HG03039 (cell line): ENCODE measurements around the gene THAP4.

Source experiments
- ATAC-seq: cut with Tn5 transposase; IDR thresholded peaks from one replicate; pipeline ENCODE4 v1.9.1; 2021; ENCODE audit warnings: mild to moderate bottlenecking, moderate library complexity; ENCODE audit not compliant: unreplicated experiment

Gene THAP4

GRCh38 chr2:241551998-241552737 is 84.8 kb downstream of the THAP4 start:
- ATAC-seq = no peak

DNA sequence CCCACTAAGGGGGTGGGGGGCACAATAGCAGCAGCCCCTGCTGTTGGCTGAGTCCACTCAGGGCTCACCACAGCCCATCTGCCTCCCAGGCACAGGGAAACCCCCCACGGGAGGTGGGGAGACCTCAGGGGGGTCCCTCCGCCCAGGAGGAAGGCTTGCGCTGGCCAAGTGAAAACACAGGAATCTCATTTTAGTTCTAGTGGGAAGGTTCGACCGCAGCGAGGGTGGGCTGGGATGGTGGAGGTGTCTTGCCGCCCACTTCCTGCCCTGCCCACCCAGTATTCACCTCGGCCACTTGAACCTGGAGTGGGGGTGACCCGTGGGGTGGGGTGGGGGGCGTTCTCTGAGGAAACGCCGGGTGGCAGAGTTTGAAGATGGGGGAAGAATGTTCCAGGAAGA is 85.4 kb downstream of the THAP4 start:
- ATAC-seq = no peak

DNA sequence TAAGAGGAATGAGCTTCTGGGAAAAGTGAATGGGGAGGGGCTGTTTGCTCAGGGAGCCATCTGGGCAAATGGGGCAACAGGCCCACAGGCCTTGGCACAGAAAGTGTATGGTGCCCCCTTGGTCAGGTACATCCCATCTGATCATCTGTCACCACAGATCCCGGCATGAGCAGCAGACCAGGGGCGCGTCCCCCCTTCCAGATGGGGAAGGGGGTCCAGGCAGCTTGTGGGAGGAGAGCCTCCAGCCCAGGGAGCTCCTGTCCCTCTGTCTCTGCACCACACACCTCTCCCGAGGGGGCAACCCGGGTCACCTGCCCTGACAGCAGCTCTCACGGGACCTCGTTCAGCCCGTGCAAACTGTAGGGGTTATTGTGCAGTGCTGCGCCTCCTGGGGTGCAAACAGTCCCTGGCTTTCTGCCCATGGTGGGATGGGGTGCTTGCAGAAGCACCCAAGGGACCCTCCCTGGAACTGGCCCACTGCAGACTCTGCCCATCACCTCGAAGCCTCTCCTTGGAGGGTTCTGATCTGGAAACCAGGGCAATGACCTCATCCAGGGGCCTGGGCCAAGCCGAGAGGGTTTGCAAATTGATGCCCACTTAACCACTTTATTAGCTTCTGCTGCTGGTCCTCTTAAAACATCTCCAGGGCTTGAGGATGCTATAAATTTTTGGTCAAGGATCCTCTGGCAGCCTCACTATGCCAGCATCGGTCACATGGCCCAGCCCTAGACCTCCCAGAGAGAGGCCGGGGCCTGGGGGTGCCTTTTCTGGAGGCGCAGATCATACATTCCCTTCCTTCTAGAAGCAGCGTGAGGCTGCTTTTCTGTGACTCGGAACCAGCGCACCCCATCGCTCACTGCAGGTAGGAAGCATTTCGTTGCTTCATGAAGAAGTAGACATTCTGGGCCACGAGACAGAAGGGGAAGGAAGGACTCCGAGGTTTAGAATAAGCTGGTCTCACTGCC is 86.1 kb downstream of the THAP4 start:
- ATAC-seq = no peak

GRCh38 chr2:241548451-241548835 is 88.5 kb downstream of the THAP4 start:
- no peak for ATAC-seq

- ATAC-seq = no peak
These were observed 89.0 kb downstream of the THAP4 start for GRCh38 chr2:241547781-241548450.

DNA sequence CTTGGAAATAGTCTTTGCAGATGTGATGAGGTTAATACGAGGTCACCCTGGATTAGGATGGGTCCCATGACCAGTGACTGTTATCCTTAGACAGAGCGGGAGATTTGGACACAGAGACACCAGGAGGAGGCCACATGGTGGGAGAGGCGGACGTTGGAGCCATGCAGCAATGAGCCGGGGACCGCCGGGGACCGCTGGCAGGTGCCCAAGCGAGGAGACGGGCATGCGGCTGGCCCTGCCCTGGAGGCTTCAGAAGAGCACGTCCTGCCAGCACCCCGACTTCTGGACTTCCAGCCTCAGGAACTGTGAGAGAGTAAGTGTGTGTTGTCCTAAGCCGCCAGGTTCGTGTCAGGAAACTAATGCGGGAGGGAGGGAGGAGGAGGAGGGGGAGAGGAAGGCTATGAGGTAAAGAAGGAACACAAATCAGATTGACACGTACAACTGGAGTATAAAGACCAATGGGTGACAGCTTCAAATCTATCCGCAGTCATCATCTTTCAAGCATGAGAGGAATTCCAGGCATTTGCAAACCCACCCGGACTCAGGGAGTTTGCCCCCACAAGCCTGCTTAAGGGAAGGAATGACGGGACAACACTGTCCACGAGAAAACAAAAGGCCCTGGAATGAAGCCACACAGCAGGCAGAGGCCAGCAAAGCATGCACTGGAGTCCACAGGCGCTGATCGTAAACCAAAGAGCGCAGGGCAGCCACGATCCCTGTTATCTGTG is 90.0 kb downstream of the THAP4 start:
- no peak for ATAC-seq

DNA sequence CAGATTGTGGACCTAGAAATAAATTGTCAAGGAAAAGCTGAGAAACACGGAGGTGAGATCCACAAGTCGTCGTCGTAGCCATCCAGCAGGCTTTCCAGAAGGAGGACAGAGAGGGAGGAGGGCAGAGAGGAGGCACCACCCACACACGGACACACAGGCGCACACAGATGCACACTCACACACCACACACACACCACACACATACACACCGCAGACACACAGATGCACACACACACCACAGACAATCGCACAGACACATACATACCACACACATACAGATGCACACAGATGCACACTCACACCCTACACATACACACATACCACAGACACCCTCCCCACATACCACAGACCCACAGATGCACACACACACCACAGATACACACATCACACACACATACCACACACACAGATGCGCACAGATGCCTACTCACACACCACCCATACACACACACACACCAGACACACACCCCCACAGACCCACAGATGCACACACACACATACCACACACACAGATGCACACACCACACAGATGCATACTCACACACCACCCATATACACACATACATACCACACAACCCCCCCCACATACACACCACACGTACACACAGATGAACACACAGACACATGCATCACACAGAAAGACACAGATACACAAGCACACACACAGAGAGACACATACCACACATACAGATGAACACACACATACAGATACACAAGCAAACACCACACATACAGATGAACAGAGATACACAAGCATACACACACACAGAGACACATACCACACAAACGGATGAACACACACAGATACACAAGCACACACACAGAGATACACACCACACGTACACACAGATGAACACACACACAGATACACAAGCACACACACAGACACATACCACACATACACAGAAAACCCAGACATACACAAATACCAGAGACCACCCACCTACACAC is 91.2 kb downstream of the THAP4 start:
- ATAC-seq = no peak

DNA sequence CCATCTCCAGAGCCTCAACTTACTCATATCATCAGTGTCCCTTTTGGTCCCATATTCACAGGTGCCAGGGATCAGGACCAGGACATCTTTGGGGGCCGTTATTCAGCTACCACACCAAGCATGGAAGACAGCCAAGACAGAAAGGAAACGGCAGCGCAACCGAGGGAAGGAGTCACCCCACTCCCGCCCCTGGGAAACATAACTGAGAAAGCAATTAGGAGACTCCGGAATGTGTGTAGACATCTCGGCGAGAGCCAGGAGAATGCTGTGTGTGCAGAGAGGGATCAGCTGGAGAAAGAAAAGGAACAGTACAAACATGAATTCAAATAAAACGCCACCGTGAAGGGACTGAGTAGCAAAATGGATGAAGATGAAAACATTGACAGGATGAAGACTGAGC is 91.9 kb downstream of the THAP4 start:
- ATAC-seq = no peak

DNA sequence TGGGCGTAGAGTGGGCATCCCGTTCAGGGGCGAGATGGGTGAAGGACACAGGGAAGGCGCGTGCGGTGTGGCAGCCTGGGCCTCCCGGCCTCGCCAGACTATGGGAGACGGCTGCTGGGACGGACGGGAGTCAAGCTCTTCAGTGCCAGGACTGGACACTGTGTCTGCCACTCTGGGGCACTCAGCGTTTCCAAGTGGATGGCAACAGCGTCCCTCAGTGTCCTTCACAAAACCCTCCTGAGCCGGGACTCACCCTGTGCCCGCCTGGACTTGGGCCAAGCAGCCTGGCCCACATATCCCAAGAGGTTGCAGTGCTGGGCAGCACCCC is 94.7 kb downstream of the THAP4 start:
- ATAC-seq = no peak

DNA sequence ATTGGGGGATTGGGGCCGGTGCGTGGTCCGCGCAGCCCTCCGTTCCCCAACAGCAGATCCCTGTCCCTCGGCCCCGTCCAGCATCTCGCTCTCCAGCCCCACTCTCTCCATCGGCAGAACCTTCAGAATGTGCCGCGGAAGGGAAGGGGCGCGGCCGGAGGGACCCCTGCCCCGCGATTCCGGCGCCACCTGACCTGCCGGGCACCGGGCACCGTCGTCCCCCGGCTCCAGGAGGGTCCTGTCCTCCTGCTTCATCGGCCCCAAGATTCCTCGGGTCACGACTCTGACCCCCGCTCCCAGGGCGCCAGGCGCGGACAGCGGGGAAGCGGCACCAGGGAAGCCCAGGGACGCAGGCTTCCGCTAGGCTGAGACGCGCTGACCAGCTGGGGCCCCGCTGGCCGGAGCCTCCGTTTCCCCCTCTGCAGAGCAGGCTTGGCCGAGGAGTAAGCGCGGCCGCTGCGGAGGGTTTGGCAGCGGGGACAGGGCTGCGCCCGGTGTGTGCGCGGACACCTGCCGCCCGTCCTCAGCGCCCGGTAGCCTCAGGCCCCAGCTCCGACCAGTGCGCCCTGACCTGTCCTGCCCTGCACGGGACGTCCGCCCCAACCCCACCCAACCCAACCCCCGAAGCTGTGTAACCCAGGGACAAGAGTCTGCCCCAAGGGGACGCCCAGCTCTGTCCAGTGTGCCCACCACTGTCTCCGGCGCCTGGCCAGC is 95.2 kb downstream of the THAP4 start:
- no peak for ATAC-seq

DNA sequence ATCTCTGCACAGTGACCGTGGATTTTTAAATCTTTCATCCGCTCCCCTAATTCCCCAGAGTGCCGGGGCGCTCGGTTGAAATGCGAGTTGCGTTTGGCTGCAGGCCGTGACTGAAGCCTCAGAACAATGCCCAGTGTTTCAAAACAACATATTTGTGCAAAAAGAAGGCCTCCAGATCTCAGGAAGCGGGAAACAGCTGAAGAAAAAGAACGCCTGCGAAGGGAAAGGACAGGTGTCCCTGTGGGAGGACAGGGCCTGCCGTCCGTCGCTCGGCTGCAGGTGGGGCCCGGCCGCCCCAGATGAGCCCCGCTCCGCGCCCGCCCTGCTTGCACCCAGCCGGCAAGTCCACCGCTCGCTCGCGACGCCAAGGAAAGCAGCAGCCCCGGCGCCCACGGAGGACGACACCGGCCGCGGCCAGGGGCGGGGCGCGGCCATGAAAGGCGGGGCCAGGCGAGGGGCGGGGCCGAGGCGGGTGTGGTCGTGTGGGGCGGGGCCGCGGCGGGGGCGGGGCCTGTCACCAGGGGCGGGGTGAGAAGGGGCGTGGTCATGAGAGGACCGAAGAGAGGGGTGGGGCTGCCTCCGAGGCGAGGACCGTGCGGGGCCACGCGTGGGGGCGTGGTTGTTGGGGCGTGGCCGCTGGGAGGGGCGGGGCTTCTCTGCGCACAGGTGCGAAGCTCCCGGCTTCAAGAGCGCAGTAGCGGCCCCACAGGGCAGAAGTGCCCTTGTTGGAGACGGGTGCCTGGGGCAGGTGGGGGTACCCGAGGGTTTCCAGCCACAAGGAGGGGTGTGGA is 96.0 kb downstream of the THAP4 start:
- ATAC-seq = no peak

GRCh38 chr2:241540401-241540770 is 96.6 kb downstream of the THAP4 start:
- ATAC-seq = no peak

- ATAC-seq = no peak
These were observed 97.2 kb downstream of the THAP4 start for GRCh38 chr2:241539616-241540374.

DNA sequence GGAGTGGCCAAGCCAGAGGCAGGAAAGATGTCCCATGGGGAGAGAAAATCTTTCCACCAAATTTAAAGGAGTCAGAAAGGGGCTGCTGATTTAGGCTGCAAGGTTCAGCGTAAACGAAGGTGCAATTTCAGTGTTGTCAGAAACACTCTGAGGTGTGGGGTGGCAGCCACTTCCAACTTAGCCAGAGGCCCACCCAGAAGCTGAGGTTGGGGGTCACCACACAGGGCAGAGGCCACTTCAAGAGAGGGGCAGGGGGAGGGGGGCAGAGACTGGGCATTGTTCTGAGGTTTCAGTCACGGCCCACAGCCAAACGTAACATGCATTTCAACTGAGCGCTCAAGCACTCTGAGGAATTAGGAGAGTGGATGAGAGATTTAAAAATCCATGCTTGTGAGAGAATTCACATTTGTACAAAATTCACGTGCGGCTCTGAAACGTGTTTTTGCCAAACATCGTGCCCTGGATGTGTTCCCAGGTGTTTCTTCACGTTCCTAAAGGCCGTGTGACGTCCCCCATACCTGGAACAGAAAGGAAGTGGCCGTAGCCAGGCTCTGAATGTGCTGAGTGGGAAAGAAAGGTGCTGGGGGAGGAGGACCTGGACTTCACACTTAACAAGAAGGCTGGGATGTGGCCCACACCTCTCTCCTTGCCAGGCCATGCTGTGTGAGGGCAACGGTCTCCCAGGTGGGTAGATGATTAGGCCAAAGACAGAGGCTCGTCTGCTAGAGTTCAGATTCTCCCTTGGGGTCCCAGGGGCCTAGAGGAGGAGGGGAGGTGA is 97.9 kb downstream of the THAP4 start:
- ATAC-seq = no peak

- no peak for ATAC-seq
These were observed 100.9 kb downstream of the THAP4 start for GRCh38 chr2:241535871-241536655.

GRCh38 chr2:241534701-241535375 is 102.1 kb downstream of the THAP4 start:
- no peak for ATAC-seq
